Activated T-helper 1 cell treated with anti-CD3 and anti-CD28 coated beads, Interleukin-12 subunit alpha, Interleukin-12 subunit beta, Interleukin-2, Interleukin-4 antibody, amounts not matched to agents 30 ng/mL and 10 ng/mL and 1 ng/mL, durations not matched to agents 14 hours and 24 hours and 36 hours (primary cell): ENCODE measurements around the gene PRKAR1B. TPM values are rescaled to one million over a fixed set of nuclear protein-coding genes. Genes with fewer than 3 reads are reported as not detected.

Experiments used
- DNase-seq: peaks from one replicate; pipeline ENCODE4 v3.0.0; 2021; ENCODE audit warnings: low spot score
- H3K27ac Mint-ChIP-seq: one replicate; pipeline ENCODE4 v1.8.0; 2021; ENCODE audit warnings: mild to moderate bottlenecking, mixed read lengths
- H3K27me3 Mint-ChIP-seq: one replicate; pipeline ENCODE4 v1.8.0; 2022; ENCODE audit warnings: mild to moderate bottlenecking, moderate library complexity, mixed read lengths; ENCODE audit not compliant: insufficient read depth
- H3K36me3 Mint-ChIP-seq: one replicate; pipeline ENCODE4 v1.8.0; 2021; ENCODE audit warnings: low read depth, mixed read lengths
- H3K4me1 Mint-ChIP-seq: one replicate; pipeline ENCODE4 v1.8.0; 2021; ENCODE audit warnings: low read depth, mixed read lengths
- H3K4me3 Mint-ChIP-seq: one replicate; pipeline ENCODE4 v1.8.0; 2021; ENCODE audit warnings: mild to moderate bottlenecking, moderate library complexity, mixed read lengths
- H3K9me3 Mint-ChIP-seq: one replicate; pipeline ENCODE4 v1.8.0; 2021; ENCODE audit warnings: mixed read lengths
- intact Hi-C: fragments of 100-400 bp; cut with micrococcal nuclease; formaldehyde crosslinking; loops from one replicate; pipeline ENCODE4 v1.15.1; 2024
- total RNA-seq: library from RNA; stranded (reverse); gene quantifications from 2 replicates; pipeline ENCODE4 v1.2.3, GENCODE V29; 2022

Gene PRKAR1B
- total RNA-seq: 37.0 and 37.8 TPM in 2 replicates

- H3K9me3 Mint-ChIP-seq: peaks cover 8% of the 10 kb centered on the region
- intact Hi-C loops: loop anchor here (2.0 to 5.0 kb wide), 5 partner anchors 86 to 580 kb away; partner anchors contain the start of genes PDGFA and SUN1
- H3K4me3 Mint-ChIP-seq: peak within 1 kb of the TSS; percentile 92
- DNase-seq: peak; percentile 21
- H3K27me3 Mint-ChIP-seq: no peaks in the 10 kb centered on the region
- peak within 1 kb of the TSS; percentile 96 for H3K27ac Mint-ChIP-seq
- peaks cover 23% of the 10 kb centered on the region for H3K4me1 Mint-ChIP-seq
- peaks cover 35% of the 10 kb centered on the region for H3K36me3 Mint-ChIP-seq
Measured at GRCh38 chr7:727104-727805, at the start of gene PRKAR1B. Gene PRKAR1B (minus strand): TSS chr7:727281. CDS start chr7:711505, 15,776 bp downstream.

GRCh38 chr7:776381-776780, 49.3 kb upstream of the PRKAR1B start:
- H3K4me1 Mint-ChIP-seq: no peaks in the 10 kb centered on the region
- peaks cover 10% of the 10 kb centered on the region for H3K36me3 Mint-ChIP-seq
- no peaks in the 10 kb centered on the region for H3K9me3 Mint-ChIP-seq
- no peak overlapping the region for H3K27ac Mint-ChIP-seq
- H3K27me3 Mint-ChIP-seq: no peaks in the 10 kb centered on the region
- no peak overlapping the region for H3K4me3 Mint-ChIP-seq
- intact Hi-C loops: no loop called here
- DNase-seq: no peak

GRCh38 chr7:774161-775109, 47.4 kb upstream of the PRKAR1B start:
- intact Hi-C loops: loop anchor here (1.0 kb wide), 2 partner anchors 442 to 452 kb away; no protein-coding TSS in a partner anchor
- no peak overlapping the region for H3K4me3 Mint-ChIP-seq
- H3K27ac Mint-ChIP-seq: no peak overlapping the region
- peak; percentile 44 for DNase-seq
- H3K36me3 Mint-ChIP-seq: peaks cover 8% of the 10 kb centered on the region
- H3K4me1 Mint-ChIP-seq: no peaks in the 10 kb centered on the region
- no peaks in the 10 kb centered on the region for H3K9me3 Mint-ChIP-seq
- H3K27me3 Mint-ChIP-seq: no peaks in the 10 kb centered on the region

- no peak overlapping the region for H3K27ac Mint-ChIP-seq
- intact Hi-C loops: no loop called here
- no peaks in the 10 kb centered on the region for H3K9me3 Mint-ChIP-seq
- H3K4me1 Mint-ChIP-seq: no peaks in the 10 kb centered on the region
- DNase-seq: no peak
- no peak overlapping the region for H3K4me3 Mint-ChIP-seq
- peaks cover 8% of the 10 kb centered on the region for H3K36me3 Mint-ChIP-seq
- no peaks in the 10 kb centered on the region for H3K27me3 Mint-ChIP-seq
Measured at GRCh38 chr7:773622-773915, 46.5 kb upstream of the PRKAR1B start.

GRCh38 chr7:772861-773621, 46.0 kb upstream of the PRKAR1B start:
- H3K4me3 Mint-ChIP-seq: no peak overlapping the region
- H3K4me1 Mint-ChIP-seq: no peaks in the 10 kb centered on the region
- H3K9me3 Mint-ChIP-seq: no peaks in the 10 kb centered on the region
- H3K27me3 Mint-ChIP-seq: no peaks in the 10 kb centered on the region
- H3K27ac Mint-ChIP-seq: no peak overlapping the region
- DNase-seq: no peak
- H3K36me3 Mint-ChIP-seq: peaks cover 8% of the 10 kb centered on the region
- intact Hi-C loops: no loop called here

- H3K9me3 Mint-ChIP-seq: no peaks in the 10 kb centered on the region
- H3K4me1 Mint-ChIP-seq: no peaks in the 10 kb centered on the region
- no peak overlapping the region for H3K4me3 Mint-ChIP-seq
- no peak for DNase-seq
- intact Hi-C loops: no loop called here
- peaks cover 10% of the 10 kb centered on the region for H3K36me3 Mint-ChIP-seq
- no peaks in the 10 kb centered on the region for H3K27me3 Mint-ChIP-seq
- H3K27ac Mint-ChIP-seq: no peak overlapping the region
Measured at GRCh38 chr7:772392-772791, 45.3 kb upstream of the PRKAR1B start.

- no peak for DNase-seq
- intact Hi-C loops: no loop called here
- no peak overlapping the region for H3K27ac Mint-ChIP-seq
- H3K36me3 Mint-ChIP-seq: peaks cover 9% of the 10 kb centered on the region
- no peaks in the 10 kb centered on the region for H3K9me3 Mint-ChIP-seq
- H3K27me3 Mint-ChIP-seq: no peaks in the 10 kb centered on the region
- no peak overlapping the region for H3K4me3 Mint-ChIP-seq
- H3K4me1 Mint-ChIP-seq: no peaks in the 10 kb centered on the region
Measured at GRCh38 chr7:772005-772294, 44.9 kb upstream of the PRKAR1B start.

DNA sequence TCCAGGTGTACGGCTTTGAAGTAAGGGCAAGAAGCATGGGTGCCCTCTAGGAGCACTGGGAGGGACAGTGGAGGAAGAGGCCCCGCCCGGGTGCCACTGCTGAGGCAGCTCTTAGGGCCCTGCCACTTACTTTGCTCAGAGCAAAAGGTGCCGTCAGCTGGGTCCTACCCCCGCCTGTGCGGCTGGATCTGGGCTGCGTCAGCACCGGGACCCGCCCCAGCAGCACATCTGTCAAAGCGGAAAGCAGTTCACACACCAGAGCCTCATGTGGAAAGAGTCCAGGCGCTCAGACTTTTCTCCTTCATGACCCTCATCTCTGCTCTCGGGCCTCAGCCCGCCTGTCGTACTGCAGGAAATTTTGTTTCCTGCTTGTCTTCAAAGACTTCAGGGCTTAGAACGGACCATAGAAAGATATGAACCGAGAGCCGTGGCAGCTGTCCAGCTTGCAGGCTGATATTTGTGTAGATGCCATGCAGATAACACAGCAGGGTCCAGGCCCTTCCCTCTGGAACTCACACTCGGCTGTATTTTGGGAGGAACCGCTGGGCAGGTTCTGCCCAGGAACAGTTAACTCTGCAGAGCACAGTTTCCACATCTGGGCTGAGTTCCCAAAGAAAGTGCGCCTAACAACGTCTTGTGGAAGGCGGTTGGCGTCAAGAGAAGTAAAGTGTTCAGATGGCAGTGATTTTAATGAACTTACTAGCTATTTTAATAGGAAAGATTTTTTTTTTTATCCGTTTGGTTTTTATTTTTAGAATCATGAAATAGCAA, 44.3 kb upstream of the PRKAR1B start:
- Mint-ChIP-seq H3K4me1 (no peaks in the 10 kb centered on the region), H3K4me3 (no peak overlapping the region), H3K36me3 (peaks cover 10% of the 10 kb centered on the region), H3K27me3 (no peaks in the 10 kb centered on the region), H3K27ac (no peak overlapping the region), H3K9me3 (no peaks in the 10 kb centered on the region)
- no peak for DNase-seq
- intact Hi-C loops: no loop called here

- H3K36me3 Mint-ChIP-seq: peaks cover 9% of the 10 kb centered on the region
- H3K27ac Mint-ChIP-seq: no peak overlapping the region
- no peaks in the 10 kb centered on the region for H3K9me3 Mint-ChIP-seq
- no peaks in the 10 kb centered on the region for H3K27me3 Mint-ChIP-seq
- intact Hi-C loops: no loop called here
- DNase-seq: no peak
- no peak overlapping the region for H3K4me3 Mint-ChIP-seq
- no peaks in the 10 kb centered on the region for H3K4me1 Mint-ChIP-seq
Measured at GRCh38 chr7:770741-771166, 43.7 kb upstream of the PRKAR1B start.

- no peak for DNase-seq
- no peaks in the 10 kb centered on the region for H3K27me3 Mint-ChIP-seq
- intact Hi-C loops: no loop called here
- H3K36me3 Mint-ChIP-seq: peaks cover 9% of the 10 kb centered on the region
- H3K9me3 Mint-ChIP-seq: no peaks in the 10 kb centered on the region
- H3K4me1 Mint-ChIP-seq: no peaks in the 10 kb centered on the region
- H3K4me3 Mint-ChIP-seq: no peak overlapping the region
- no peak overlapping the region for H3K27ac Mint-ChIP-seq
Measured at GRCh38 chr7:770336-770735, 43.3 kb upstream of the PRKAR1B start.

- Mint-ChIP-seq H3K27me3 (no peaks in the 10 kb centered on the region), H3K4me1 (no peaks in the 10 kb centered on the region), H3K4me3 (no peak overlapping the region), H3K9me3 (no peaks in the 10 kb centered on the region), H3K27ac (no peak overlapping the region), H3K36me3 (peaks cover 14% of the 10 kb centered on the region)
- DNase-seq: no peak
- intact Hi-C loops: no loop called here
Measured at GRCh38 chr7:768881-769504, 41.9 kb upstream of the PRKAR1B start.
